Stimulated activated CD4-positive, alpha-beta T cell treated with anti-CD3 and anti-CD28 coated beads, Interleukin-15, amount 100 ng/mL, for 48 hours (primary cell): ENCODE results near the gene KATNIP.

Experiments used
- DNase-seq, 2 donors: peaks; one replicate each; pipeline ENCODE4 v3.0.0-alpha.2; 2020; ENCODE audit warnings: low read depth in 2 of 2

Gene KATNIP

DNA sequence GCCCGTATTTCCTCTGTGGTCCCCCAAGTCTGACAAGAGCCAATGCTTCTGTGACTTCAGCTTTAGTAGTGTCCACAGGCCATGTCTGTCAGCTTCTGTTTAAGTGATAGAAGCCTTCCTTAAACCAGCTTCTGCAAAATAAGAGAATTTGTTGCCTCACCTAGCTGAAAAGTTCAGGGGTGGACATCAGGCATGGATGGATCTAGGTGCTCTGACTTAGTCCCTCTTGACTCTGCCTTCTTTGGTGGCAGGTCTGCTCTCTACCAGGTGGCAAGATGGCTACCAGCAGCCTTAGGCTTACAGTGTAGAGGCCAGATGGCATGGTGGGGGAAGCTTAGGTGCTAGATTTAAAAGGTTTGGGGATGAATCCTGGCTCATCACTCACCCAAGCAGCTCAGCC is 33.7 kb downstream of the KATNIP start:
- DNase-seq: no peak

DNA sequence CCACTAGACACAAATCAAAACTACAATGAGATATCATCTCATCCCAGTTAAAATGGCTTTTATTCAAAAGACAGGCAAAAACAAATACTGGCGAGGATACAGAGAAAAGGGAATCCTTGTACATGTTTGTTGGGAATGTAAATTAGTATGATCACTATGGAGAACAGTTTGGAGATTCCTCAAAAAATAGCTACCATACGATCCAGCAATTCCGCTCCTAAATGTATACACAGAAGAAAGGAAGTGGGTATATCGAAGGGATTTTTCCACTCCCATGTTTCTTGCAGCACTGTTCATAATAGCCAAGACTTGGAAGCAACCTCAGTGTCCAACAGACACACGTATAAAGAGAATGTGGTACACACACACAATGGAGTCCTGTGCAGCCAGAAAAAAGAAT is 35.3 kb downstream of the KATNIP start:
- DNase-seq: no peak

DNA sequence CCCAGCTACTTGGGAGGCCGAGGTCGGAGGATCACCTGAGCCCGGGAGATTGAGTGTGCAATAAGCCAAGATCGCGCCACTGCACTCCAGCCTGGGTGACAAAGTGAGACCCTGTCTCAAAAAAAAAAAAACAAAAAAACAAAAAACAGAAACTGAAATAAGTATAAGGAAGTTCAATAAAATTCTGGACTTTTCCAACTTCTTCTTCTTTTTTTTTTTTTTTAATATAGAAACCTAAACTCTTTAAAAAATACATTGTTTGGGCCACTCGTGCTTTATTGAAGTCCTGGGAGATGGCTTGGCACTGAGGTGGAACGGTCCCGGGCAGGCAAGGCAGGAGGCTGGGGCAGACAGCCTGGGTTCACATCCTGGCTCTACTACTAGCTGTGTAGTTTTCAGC is 36.8 kb downstream of the KATNIP start:
- no peak for DNase-seq

DNA sequence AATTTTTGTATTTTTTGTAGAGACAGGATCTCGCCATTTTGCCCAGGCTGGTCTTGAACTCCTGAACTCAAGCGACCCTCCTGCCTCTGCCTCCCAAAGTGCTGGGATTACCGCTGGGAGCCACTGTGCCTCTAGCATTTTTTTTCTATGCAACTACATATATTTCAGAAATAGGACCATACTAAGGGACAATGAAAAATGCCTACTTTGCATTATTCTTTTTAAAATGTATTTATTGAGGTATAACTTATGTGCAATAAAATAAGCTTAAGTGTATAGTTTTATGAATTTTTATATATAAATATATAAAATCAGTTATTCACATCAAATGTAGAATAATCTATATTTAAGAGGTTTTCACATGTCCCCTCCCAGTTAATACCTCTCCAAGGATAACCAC is 38.1 kb downstream of the KATNIP start:
- no peak for DNase-seq

DNA sequence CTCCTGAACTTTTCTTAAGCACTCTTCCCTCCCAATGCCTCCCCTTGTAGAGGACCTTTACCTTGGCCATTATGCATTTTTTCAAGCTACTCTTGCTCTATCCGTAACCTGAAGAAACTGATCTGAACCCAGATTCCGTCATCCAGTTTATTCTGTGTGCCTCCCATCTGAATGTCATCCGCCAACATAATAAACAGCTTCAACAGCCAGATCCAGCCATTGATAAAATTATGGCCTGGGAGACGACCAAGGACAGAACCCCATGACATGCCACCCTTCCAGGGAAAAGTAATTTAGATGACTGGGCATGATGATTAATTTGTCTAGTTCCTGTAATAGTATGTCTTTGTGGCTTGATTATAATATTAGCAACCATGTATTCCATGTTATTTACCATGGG is 41.9 kb downstream of the KATNIP start:
- no peak for DNase-seq

DNA sequence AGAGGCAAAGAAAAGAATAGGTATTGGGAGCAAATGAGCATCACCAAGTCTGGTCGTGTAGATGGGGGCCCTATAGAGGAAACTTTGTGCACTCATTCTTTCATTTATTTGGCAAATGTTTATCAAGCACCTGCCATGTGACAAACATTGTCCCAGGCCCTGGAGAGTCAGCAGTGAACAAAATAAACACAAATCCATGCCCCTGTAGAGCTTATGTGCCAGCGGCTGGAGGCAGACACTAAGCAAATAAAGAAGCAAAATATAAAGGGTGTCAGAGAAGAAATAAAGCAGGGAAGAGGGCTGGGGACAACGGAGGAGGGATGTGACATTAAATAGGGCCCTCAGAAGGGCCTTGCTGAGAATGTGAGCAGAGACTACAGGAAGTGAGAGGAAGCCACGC is 45.5 kb downstream of the KATNIP start:
- no peak for DNase-seq

DNA sequence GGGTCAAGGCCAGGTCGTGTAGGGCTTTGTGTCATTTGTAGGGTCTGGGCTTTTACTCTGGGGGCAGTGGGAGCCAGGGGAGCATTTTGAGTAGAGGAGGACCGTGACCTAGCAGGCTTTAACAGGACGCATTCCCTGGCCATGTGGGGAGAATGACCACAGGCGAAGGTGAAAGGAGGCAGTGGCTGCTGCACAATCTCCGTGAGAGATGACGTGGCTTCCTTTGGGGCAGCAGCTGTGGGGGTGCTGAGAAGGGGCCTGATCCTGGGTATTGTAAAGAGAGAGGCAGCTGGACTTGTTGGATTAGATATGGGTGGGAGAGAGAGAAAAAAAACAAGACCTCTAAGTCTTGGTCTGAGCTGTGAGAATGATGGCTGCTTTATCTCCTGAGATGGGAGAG is 46.0 kb downstream of the KATNIP start:
- no peak for DNase-seq

DNA sequence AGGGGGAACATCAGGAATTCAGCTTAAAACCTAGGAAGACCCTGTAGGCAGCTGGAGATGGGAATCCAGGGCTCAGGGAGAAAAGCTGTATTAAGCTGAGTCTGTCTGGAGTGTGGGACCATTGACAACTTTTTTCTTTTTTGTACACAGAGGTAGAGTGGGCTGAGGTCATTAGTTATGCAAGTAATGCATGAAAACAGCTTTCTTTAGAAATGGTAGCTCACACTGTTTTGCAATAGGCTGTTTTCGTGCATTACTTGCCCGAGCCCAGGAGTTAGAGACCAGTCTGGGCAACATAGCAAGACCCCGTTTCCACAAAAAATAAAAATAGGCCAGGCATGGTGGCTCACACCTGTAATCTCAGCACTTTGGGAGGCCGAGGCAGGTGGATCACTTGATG is 46.5 kb downstream of the KATNIP start:
- DNase-seq: no peak

DNA sequence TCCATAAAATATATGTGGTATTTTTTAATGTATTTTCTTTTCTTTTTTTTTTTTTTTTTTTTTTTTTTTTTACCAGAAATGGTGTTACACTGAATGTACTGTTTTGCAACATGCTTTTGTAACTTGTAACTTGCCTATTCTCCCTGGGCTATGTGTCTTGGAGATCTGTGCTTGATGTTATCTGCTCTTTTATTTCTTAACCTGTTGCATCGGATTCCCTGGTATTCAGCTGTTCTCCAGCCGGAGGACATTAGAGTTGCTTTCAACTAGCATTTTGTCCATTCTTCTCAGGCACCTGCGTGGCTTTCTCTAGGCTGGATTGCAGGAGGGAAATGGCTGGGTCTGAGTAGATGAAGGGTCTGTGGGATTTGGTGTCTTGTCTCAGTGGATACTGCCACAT is 47.4 kb downstream of the KATNIP start:
- no peak for DNase-seq

DNA sequence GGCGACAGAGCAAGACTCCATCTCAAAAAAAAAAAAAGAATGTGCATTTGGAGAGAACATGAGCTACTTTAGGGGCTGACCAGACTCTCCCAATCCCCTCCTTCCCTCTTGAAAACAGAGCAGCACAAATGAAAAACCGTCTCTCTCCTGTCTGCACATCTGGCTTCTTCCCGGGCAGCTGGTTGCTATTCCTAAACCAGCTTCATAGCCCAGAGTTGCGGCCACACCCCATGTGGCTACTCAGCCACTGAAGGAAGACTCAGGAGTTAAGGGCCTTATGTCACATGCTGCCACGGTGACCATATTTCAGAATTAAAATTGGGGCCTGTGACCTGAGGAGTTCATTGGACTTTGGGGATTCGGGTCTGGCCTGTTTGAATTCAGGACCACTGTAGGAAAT is 48.3 kb downstream of the KATNIP start:
- DNase-seq: no peak

DNA sequence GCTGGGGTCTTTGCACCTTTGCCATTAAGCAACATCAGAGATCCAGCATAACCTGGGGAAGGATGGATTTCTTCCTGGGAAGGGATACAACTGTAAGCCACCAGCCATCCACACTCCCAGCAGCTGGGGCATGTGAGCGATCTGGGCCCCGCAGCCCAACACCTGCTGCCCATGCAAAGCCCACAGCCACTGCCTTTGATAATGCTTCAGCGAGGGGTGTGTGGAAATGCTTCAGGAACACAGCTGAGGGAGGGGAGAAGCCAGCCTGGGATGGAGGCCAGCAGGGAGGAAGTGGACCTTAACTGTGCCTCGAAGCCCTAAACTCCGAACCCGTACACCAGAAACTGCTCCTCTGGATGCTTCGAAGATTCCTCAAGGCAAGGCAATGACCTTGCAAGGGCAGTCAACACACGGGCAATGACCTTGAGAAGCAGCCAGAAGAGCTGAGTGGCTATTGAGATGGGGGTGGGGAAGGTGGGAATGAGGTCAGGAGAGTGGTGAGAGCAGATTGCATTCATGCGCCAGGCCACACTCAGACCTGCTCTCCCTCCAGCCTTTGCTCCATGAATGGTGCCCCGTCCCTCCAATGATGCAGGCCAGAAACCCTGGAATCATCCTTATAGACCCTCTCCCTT is 49.1 kb downstream of the KATNIP start:
- DNase-seq: no peak

DNA sequence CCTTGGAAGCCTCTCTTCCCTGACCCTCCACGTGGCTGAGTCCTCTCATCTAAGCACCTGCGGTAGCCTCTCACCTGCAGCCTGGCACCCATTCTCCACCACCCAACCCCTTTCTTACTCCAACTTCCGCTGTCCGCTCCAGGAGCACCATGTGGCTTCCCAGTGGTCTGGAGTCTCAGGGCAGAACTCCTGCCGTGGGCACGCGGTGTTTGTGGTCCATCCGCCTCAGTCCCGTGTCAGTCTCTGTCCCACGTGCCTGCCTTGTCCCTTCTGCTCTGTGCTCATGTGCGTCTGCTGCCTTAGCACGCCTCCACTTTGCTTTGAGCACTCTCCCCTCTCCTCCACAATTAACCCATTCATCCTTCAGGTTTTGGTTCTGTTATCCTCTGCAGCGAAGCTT is 49.7 kb downstream of the KATNIP start:
- DNase-seq: no peak
